Tibial nerve (tissue), 4 donors: ENCODE data around the gene ATXN3.

Source experiments
- EP300 ChIP-seq, 2 donors: sonication (generic); formaldehyde crosslinking; IDR thresholded peaks; one replicate each; pipeline ENCODE4 v1.6.1; 2017; ENCODE audit warnings: antibody characterized with exemption in 2 of 2, mild to moderate bottlenecking in 1 of 2
- POLR2A ChIP-seq, 2 donors: fragments of 450-650 bp; IDR thresholded peaks; one replicate each; pipeline ENCODE4 v1.6.1; 2017; ENCODE audit warnings: antibody characterized with exemption in 2 of 2, mild to moderate bottlenecking in 2 of 2, moderate library complexity in 2 of 2
- TF ChIP-seq, protein P1 (sequence below), 5 experiments: fragments of 200-600 bp in 3 of 5; fragments of 450-650 bp in 2 of 5; sonication (generic) in 3 of 5; IDR thresholded peaks; one replicate each; pipeline ENCODE4 v1.5.1; 2016 to 2019; ENCODE audit warnings: antibody characterized with exemption in 5 of 5, mild to moderate bottlenecking in 3 of 5, moderate library complexity in 2 of 5

DNA sequence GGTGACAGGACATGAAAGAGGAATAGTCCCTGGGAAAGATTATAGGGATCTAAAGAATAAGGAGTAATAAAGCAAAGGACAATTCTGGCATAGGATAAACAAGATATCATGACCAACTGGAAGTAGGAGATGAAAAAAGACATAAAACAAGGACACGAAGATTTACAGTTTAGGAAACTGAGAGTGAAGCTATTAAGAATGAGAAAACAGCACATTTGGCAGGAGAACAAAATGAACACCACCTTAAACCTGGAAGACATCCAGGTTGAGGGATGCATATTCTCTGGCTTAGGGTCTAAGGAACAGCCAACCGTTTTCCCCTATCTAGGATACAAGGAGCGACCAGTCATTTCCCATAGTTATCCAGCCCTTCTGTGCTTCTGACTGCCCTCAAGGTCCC is 68.4 kb downstream of the ATXN3 start:
- TF ChIP-seq, protein P1, sequence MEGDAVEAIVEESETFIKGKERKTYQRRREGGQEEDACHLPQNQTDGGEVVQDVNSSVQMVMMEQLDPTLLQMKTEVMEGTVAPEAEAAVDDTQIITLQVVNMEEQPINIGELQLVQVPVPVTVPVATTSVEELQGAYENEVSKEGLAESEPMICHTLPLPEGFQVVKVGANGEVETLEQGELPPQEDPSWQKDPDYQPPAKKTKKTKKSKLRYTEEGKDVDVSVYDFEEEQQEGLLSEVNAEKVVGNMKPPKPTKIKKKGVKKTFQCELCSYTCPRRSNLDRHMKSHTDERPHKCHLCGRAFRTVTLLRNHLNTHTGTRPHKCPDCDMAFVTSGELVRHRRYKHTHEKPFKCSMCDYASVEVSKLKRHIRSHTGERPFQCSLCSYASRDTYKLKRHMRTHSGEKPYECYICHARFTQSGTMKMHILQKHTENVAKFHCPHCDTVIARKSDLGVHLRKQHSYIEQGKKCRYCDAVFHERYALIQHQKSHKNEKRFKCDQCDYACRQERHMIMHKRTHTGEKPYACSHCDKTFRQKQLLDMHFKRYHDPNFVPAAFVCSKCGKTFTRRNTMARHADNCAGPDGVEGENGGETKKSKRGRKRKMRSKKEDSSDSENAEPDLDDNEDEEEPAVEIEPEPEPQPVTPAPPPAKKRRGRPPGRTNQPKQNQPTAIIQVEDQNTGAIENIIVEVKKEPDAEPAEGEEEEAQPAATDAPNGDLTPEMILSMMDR (IDR thresholded peaks at IDR 0.05), result no peak
- TF ChIP-seq POLR2A (IDR thresholded peaks at IDR 0.05) (no peak), EP300 (IDR thresholded peaks at IDR 0.05) (no peak)
